ENCODE data around the gene PKP2.

- TF ChIP-seq POLR2A (IDR thresholded peaks at IDR 0.05; ENCODE audit: low read depth, low read length): no peak
- no peak for TF ChIP-seq POLR2AphosphoS5 (IDR thresholded peaks at IDR 0.05; ENCODE audit: insufficient read depth, low read depth, low read length)
- TF ChIP-seq, protein P1, sequence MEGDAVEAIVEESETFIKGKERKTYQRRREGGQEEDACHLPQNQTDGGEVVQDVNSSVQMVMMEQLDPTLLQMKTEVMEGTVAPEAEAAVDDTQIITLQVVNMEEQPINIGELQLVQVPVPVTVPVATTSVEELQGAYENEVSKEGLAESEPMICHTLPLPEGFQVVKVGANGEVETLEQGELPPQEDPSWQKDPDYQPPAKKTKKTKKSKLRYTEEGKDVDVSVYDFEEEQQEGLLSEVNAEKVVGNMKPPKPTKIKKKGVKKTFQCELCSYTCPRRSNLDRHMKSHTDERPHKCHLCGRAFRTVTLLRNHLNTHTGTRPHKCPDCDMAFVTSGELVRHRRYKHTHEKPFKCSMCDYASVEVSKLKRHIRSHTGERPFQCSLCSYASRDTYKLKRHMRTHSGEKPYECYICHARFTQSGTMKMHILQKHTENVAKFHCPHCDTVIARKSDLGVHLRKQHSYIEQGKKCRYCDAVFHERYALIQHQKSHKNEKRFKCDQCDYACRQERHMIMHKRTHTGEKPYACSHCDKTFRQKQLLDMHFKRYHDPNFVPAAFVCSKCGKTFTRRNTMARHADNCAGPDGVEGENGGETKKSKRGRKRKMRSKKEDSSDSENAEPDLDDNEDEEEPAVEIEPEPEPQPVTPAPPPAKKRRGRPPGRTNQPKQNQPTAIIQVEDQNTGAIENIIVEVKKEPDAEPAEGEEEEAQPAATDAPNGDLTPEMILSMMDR (IDR thresholded peaks at IDR 0.05; ENCODE audit: extremely low read depth in 1 of 2, insufficient read depth in 1 of 2, low read depth in 1 of 2, low read length in 2 of 2): no peak
- TF ChIP-seq FOS (IDR thresholded peaks at IDR 0.05; ENCODE audit: borderline replicate concordance, insufficient read depth, low read length): no peak
- TF ChIP-seq EZH2 (IDR thresholded peaks at IDR 0.05; ENCODE audit: borderline replicate concordance, low read depth, low read length, severe bottlenecking): no peak
- TF ChIP-seq, protein P2, sequence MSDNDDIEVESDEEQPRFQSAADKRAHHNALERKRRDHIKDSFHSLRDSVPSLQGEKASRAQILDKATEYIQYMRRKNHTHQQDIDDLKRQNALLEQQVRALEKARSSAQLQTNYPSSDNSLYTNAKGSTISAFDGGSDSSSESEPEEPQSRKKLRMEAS (IDR thresholded peaks at IDR 0.05; ENCODE audit: insufficient read depth, insufficient read length): no peak
- TF ChIP-seq JUN (IDR thresholded peaks at IDR 0.05; ENCODE audit: borderline replicate concordance, insufficient read depth, insufficient read length, low read depth): no peak
- TF ChIP-seq GATA2 (IDR thresholded peaks at IDR 0.05; ENCODE audit: insufficient read depth, insufficient read length, low read depth, low read length): no peak
- TF ChIP-seq MYC (IDR thresholded peaks at IDR 0.05; ENCODE audit: low read depth, low read length): no peak
These were observed 10.7 kb downstream of the PKP2 start for GRCh38 chr12:32885831-32886230.
